GM21576 (cell line): ENCODE measurements around the gene DPP3.
"Not testable (repeated sequence)": the region's sequence is repeated elsewhere in the genome, so short reads cannot be mapped to it uniquely, and the experiment has no call there.

Experiments used
- ATAC-seq: cut with Tn5 transposase; IDR thresholded peaks from one replicate; pipeline ENCODE4 v1.9.1; 2021; ENCODE audit warnings: mild to moderate bottlenecking, moderate library complexity; ENCODE audit not compliant: unreplicated experiment

Gene DPP3

DNA sequence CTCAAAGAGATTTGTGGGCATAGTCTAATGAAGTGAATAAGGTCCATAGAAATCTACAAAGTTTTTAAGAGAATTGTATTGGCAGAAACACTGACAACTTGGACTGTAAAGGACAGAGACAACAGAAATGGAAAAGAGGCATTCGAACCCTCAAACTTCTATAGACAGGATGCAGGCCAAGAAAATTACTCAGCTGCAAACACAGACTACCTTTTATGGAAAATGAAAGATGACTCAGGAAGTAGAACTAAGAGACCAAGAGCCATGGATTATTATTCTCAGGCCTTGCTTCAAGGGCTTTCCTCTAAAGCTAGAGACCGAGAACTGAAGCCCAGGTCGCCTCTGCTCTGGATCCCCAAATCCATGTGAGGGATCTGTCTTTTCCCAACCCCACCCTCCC is 17.3 kb upstream of the DPP3 start:
- no peak for ATAC-seq

DNA sequence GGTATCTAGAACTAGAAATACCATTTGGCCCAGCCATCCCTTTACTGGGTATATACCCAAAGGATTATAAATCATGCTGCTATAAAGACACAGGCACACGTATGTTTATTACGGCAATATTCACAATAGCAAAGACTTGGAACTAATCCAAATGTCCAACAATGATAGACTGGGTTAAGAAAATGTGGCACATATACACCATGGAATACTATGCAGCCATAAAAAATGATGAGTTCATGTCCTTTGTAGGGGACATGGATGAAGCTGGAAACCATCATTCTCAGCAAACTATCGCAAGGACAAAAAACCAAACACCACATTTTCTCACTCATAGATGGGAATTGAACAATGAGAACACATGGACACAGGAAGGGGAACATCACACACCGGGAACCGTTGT is 16.1 kb upstream of the DPP3 start:
- ATAC-seq: not testable (repeated sequence)

DNA sequence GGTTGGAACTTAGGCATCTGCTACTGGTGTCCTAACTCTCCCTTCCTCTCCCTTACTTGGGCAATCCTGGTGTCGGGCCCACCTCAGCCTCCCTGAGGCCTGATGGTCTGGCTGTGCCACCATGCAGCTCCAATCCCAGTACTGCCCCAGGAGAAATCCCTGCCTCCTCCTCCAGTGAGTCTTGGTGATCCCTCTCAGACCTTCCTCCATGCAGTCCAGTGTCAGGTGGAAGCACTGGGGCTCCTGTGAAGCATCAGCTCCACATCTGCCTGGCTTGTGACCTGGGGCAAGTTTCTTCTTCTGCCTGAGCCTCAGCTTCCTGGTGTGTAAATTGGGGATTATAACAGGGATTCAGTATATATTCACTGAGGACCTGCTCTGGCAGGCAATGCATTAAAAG is 15.3 kb upstream of the DPP3 start:
- ATAC-seq: no peak

GRCh38 chr11:66465373-66466224 is 14.6 kb upstream of the DPP3 start:
- ATAC-seq: no peak

- peak; percentile 65 for ATAC-seq
Measured at GRCh38 chr11:66466225-66467033, 13.8 kb upstream of the DPP3 start, which contains the start of gene PELI3. TSS of gene PELI3 (plus strand) at chr11:66466905. CDS start at chr11:66468129, 1,224 bp downstream.

DNA sequence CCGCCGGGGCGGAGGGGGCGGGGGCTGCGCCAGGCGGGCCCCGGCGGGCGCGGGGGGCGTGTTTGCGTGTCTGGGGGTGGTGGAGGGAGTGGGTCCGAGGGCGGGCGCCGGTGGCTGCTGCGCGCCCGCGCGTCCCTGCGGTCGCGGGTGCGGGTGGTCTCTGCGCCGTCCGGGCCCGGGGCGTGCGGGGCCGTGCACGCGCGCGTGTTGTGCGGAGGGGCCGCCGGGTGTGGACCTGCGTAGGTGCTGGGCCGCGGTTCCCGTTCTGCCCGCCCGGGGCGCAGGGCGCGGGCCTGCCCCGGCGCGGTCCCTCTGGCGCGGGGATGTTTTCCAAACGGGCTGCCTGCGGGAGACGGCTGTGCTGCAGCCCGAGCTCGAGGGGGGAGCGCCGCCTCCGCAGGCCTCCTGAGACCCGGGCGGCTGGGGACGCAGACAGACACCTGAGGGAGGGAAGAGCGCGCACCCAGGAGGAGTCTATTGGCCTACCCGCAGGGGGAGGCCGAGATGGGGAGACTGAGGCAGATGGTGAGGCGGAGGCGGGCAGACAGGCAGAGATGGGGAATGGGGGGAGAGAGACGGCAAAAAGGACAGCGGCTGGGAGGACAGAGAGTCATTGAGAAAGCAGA is 13.1 kb upstream of the DPP3 start:
- ATAC-seq: peak; percentile 33

DNA sequence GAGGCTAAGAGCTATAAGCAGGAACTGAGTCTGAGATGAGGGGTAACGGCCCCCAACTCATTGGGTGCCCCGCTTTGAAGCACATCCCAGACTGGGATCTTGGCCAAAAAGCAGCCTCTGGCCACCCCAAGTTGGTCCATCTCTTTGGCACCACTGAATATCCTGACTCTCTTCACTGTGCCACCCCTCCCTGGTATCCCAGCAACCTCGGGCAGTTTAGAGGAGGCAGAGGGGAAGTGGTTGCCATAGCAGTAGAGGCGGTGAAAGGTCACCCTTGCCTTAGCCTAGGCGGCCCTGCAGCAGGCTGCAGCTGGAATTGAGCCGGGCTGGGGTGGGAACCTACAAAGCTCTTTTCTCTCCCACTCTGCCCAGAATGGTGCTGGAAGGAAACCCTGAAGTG is 12.5 kb upstream of the DPP3 start:
- ATAC-seq: no peak

DNA sequence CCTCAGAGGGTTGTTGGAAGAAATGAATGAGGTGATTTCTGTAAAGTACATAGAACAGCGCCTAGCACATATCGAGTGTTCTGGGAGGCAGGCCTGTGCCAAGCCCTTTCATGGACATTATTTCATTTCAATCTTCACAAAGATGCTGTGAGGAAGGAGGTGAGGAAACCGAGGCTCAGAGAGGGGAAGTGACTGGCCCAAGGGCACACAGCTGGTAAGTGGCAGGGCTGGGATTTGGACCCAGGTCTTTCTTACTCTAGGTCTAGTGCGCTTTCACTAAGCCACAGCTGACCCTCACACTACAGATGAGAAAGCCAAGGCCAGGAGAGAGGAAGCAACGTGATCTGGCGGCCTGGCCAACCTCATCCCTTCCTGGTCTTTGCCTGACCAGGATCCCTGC is 11.5 kb upstream of the DPP3 start:
- ATAC-seq: no peak

GRCh38 chr11:66469441-66469840 is 10.8 kb upstream of the DPP3 start:
- ATAC-seq: no peak

GRCh38 chr11:66470015-66470414 is 10.2 kb upstream of the DPP3 start:
- no peak for ATAC-seq

- ATAC-seq: no peak
Measured at GRCh38 chr11:66471142-66471541, 9.1 kb upstream of the DPP3 start.

- ATAC-seq: no peak
Measured at GRCh38 chr11:66472054-66472453, 8.2 kb upstream of the DPP3 start.

GRCh38 chr11:66473167-66473566 is 7.1 kb upstream of the DPP3 start:
- ATAC-seq: no peak

GRCh38 chr11:66473608-66474515 is 6.4 kb upstream of the DPP3 start:
- ATAC-seq: no peak

GRCh38 chr11:66475349-66476172 is 4.7 kb upstream of the DPP3 start:
- no peak for ATAC-seq

GRCh38 chr11:66476173-66476840 is 3.9 kb upstream of the DPP3 start:
- no peak for ATAC-seq

DNA sequence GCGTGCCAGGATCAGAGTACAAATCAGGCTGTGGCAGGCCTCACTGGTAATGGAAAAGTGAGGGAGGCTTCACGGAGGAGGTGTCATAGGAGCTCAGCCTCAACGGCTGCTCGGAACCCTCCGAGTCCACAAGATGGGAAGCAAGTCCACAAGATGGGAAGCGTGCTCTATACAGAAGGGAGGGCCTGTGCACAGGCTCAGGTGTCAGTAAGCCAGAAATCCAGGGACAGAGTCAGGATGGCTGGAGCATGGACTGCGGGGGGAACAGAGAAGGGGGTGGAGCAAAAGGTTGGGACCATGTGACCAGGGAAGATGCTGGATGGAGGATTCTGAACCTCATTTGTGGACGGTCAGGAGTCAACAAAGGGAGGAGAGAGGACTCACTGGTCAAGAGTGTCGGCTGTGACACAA is 3.4 kb upstream of the DPP3 start:
- no peak for ATAC-seq

- ATAC-seq: no peak
Measured at GRCh38 chr11:66477263-66478201, 2.7 kb upstream of the DPP3 start.
